Left lung (tissue), 10 donors: ENCODE results near the gene STIM1. TPM values are rescaled to one million over a fixed set of nuclear protein-coding genes. Genes with fewer than 3 reads are reported as not detected.
"Not testable (repeated sequence)": the region's sequence is repeated elsewhere in the genome, so short reads cannot be mapped to it uniquely, and the experiment has no call there.

Source experiments
- ATAC-seq: fragments of 200-7000 bp; cut with Tn5 transposase; one replicate; pipeline ENCODE4 v1.9.1; 2020; ENCODE audit warnings: moderate library complexity
- DNase-seq, 4 donors: peaks; one replicate each; pipeline ENCODE4 v3.0.0-alpha.2; 2013 to 2020
- H3K27ac ChIP-seq, 2 donors: fragments of 200-600 bp; sonication (generic) in 1 of 2; one replicate each; pipeline versions ENCODE4 v1.5.0 to v1.8.0; 2020 to 2021
- H3K27me3 ChIP-seq, 2 donors: fragments of 200-600 bp; sonication (generic) in 1 of 2; one replicate each; pipeline versions ENCODE4 v1.5.0 to v1.8.0; 2020 to 2021
- H3K36me3 ChIP-seq, 2 donors: fragments of 200-600 bp; sonication (generic) in 1 of 2; one replicate each; pipeline versions ENCODE4 v1.5.0 to v1.8.0; 2020 to 2021
- H3K4me1 ChIP-seq, 2 donors: fragments of 200-600 bp; one replicate each; pipeline ENCODE4 v1.8.0; 2021
- H3K4me3 ChIP-seq, 2 donors: fragments of 200-600 bp; sonication (generic) in 1 of 2; one replicate each; pipeline versions ENCODE4 v1.5.0 to v1.8.0; 2020 to 2021; ENCODE audit warnings: mild to moderate bottlenecking in 1 of 2
- H3K9me3 ChIP-seq, 2 donors: fragments of 200-600 bp; sonication (generic) in 1 of 2; one replicate each; pipeline versions ENCODE4 v1.5.0 to v1.8.0; 2020 to 2021
- intact Hi-C, 2 donors: fragments of 100-400 bp; cut with DNase I; formaldehyde crosslinking; loops; one replicate each; pipeline versions ENCODE4 v1.11.2 to v1.14.2; 2022
- polyA plus RNA-seq, 6 donors: library from polyadenylated mRNA; unstranded; fragments of 120-200 nt; gene quantifications; one replicate each; pipeline ENCODE4 v1.2.1, GENCODE V29; 2013; ENCODE audit not compliant: insufficient read length in 6 of 6
- total RNA-seq, 2 donors: library from RNA; stranded (reverse); fragmentation: NEBNext Ultra II Directional; extraction: Animal tissue kit (Norgen Biotek cat#: 25700); gene quantifications; one replicate each; pipeline ENCODE4 v1.2.1, GENCODE V29; 2021
- TF ChIP-seq, protein P1 (sequence below), 2 donors: fragments of 200-600 bp; sonication (generic) in 1 of 2; IDR thresholded peaks; one replicate each; pipeline versions ENCODE4 v1.5.0 to v1.8.0; 2021; ENCODE audit warnings: antibody characterized with exemption in 2 of 2
- donor health status: DM: no; HTN: yes; CAD: no.
- donor health status: DM: no; HTN: no; CAD: no.

STIM1 gene
- total and polyA plus RNA-seq, 8 donors: 38.9 to 56.0 (median 49.8) TPM

DNA sequence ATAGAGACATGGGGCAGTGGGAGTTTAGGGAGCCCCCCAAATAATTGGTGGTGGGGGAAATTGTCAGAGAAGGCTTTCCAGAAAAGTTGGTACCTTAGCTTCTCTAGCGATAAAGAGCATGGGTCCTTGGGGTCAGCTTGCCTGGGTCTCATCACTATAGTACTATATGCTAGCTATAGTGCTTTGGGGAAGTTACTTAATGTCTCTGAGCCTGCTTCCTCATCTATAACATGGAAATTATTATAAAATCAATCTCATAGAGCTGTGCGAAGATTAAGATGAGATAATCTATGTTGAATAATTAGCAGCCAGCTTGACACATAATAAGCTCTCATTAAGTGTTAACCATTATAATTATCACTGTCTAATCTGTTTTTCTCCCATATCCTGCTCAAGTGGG, 41.2 kb downstream of the STIM1 start:
- peaks cover 0 to 52% of the 10 kb centered on the region in 2 donors for H3K4me1 ChIP-seq
- no peak overlapping the region for H3K4me3 ChIP-seq
- H3K27ac ChIP-seq: peak overlapping the region in 1 of 2 donors; percentile 63
- ATAC-seq (no peak), DNase-seq (no peak)
- no peaks in the 10 kb centered on the region for H3K9me3 ChIP-seq
- intact Hi-C loops: no loop called here
- TF ChIP-seq, protein P1, sequence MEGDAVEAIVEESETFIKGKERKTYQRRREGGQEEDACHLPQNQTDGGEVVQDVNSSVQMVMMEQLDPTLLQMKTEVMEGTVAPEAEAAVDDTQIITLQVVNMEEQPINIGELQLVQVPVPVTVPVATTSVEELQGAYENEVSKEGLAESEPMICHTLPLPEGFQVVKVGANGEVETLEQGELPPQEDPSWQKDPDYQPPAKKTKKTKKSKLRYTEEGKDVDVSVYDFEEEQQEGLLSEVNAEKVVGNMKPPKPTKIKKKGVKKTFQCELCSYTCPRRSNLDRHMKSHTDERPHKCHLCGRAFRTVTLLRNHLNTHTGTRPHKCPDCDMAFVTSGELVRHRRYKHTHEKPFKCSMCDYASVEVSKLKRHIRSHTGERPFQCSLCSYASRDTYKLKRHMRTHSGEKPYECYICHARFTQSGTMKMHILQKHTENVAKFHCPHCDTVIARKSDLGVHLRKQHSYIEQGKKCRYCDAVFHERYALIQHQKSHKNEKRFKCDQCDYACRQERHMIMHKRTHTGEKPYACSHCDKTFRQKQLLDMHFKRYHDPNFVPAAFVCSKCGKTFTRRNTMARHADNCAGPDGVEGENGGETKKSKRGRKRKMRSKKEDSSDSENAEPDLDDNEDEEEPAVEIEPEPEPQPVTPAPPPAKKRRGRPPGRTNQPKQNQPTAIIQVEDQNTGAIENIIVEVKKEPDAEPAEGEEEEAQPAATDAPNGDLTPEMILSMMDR (IDR thresholded peaks at IDR 0.05): no peak
- H3K36me3 ChIP-seq: no peaks in the 10 kb centered on the region
- no peaks in the 10 kb centered on the region for H3K27me3 ChIP-seq

DNA sequence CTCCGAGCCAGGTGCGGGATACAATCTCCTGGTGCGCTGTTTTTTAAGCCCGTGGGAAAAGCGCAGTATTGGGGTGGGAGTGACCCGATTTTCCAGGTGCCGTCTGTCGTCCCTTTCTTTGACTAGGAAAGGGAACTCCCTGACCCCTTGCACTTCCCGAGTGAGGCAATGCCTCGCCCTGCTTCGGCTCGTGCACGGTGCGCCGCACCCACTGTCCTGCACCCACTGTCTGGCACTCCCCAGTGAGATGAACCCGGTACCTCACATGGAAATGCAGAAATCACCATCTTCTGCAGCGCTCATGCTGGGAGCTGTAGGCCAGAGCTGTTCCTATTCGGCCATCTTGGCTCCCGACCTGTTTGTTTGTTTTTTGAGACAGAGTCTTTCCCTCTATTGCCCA, 44.8 kb downstream of the STIM1 start:
- H3K27ac ChIP-seq, H3K27me3 ChIP-seq, H3K36me3 ChIP-seq, ATAC-seq, intact Hi-C loops, H3K4me3 ChIP-seq, H3K9me3 ChIP-seq: not testable (repeated sequence)
- peaks cover 4 to 68% of the 10 kb centered on the region in 2 donors for H3K4me1 ChIP-seq
- peak in 1 of 4 donors; percentile 84 for DNase-seq

DNA sequence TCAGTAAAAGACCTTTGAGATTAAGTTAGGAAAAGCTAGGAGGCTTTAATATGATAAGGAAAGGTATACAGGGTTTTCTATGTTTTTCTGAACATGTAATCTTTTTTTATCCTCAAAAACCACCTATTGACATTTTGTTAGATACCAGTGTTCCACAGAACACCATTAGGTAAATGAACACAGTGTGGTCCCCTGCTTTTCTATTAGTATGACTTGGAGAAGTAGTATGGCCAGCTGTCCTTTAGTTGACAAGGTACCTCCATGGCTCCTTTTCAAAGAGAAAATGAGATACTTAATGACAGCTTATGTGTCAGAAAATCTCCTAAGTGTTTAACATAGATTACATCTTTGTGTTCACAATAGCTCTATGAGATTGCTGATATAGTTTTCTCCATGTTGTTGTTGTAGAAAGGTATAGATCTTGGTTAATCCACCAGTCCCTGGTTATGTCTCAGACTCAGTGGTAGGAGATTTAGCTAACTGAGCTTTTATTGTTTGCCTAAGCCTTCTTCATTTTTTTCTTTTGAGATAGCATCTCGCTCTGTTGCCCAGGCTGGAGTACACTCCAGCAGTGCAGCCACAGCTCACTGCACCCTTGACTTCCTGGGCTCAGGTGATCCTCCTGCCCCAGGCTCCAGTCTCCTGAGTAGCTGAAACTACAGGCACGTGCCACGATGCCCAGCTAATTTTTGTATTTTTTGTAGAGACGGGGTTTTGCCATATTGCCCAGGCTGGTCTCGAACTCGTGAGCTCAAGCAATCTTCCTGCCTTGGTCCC, 46.0 kb downstream of the STIM1 start:
- Histone ChIP-seq H3K4me3 (no peak overlapping the region), H3K36me3 (no peaks in the 10 kb centered on the region), H3K27me3 (no peaks in the 10 kb centered on the region), H3K4me1 (peaks cover 4 to 74% of the 10 kb centered on the region in 2 donors), H3K27ac (no peak overlapping the region), H3K9me3 (no peaks in the 10 kb centered on the region)
- ATAC-seq (no peak), DNase-seq (no peak)
- intact Hi-C loops: no loop called here
- TF ChIP-seq, protein P1 (IDR thresholded peaks at IDR 0.05): no peak

DNA sequence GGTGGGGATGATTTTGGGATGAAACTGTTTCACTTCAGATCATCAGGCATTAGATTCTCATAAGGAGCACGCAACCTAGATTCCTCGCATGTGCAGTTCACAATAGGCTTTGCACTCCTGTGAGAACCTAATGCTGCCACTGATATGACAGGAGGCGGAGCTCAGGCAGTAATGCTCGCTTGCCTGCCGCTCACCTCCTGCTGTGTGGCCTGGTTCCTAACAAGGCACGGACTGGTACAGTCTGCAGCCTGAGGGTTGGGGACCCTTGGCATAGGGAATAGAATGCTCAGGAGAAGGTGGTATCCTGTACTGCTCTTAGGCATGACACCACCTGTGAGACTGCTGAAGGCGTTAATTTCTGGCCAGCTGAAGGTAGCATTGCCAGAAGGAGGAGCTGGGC, 47.0 kb downstream of the STIM1 start:
- no peak overlapping the region for H3K4me3 ChIP-seq
- peak in 1 of 4 donors; percentile 59 for DNase-seq
- intact Hi-C loops: no loop called here
- peak overlapping the region in 1 of 2 donors; percentile 71 for H3K27ac ChIP-seq
- H3K9me3 ChIP-seq: no peaks in the 10 kb centered on the region
- no peaks in the 10 kb centered on the region for H3K27me3 ChIP-seq
- H3K4me1 ChIP-seq: peaks cover 4 to 69% of the 10 kb centered on the region in 2 donors
- no peak for ATAC-seq
- TF ChIP-seq, protein P1 (IDR thresholded peaks at IDR 0.05): no peak
- no peaks in the 10 kb centered on the region for H3K36me3 ChIP-seq

DNA sequence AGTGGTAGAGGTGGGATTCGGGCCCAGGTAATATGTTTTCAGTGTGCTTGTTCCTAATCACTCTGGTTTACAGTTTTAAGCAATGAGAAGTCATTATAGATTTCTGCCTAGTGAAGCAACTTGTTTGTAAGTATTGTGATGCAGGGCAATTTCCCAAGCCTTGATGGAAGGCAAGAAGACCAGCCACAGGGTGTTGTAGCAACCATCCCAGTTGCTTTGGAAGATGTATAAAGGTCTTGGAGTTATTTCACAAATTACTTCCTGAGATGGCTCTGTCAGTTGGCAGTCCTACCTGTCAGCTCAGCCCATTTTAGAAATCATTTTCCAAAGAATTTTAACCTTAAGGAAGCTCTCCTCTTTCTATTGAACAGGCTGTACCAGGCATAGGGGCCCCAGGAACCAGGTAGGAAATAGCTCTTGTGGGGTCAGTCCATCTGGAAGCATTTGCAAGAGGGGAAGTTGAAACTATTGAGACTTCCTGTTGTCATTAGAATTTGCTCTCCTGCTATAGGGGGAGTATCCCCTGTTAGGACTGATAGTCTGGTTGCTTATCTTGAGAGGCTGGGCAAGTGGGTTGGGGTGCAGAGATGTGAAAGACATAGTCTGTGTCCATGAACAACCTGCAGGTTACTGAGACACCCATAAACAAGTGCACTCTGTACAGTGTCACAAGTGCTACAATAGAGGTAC, 47.9 kb downstream of the STIM1 start:
- intact Hi-C loops: no loop called here
- no peaks in the 10 kb centered on the region for H3K9me3 ChIP-seq
- no peaks in the 10 kb centered on the region for H3K27me3 ChIP-seq
- H3K36me3 ChIP-seq: no peaks in the 10 kb centered on the region
- no peak for ATAC-seq
- peak overlapping the region in 1 of 2 donors; percentile 71 for H3K27ac ChIP-seq
- DNase-seq: no peak
- TF ChIP-seq, protein P1 (IDR thresholded peaks at IDR 0.05): no peak
- no peak overlapping the region for H3K4me3 ChIP-seq
- H3K4me1 ChIP-seq: peaks cover 4 to 69% of the 10 kb centered on the region in 2 donors
